ENCODE measurements around the gene GCLC.

DNA sequence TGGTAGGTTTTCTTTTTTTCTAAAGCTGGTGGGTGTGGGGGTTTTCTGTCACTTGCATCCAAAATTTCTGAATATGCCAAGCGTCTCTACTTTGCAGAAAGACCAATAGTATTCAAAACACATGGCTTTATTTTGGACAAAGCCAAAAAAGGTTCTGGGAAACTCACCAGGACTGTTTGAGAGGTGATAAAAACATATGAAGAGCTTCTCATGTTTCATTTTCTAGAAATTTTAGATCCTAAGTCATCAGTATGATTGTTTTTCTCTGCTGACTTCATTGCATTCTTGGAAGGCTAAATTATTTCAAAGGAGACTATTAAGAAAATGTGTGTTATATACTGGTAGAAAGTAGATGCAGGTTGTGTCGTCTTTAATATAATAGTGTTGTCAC is 51.3 kb downstream of the GCLC start:
- TF ChIP-seq, protein P1, sequence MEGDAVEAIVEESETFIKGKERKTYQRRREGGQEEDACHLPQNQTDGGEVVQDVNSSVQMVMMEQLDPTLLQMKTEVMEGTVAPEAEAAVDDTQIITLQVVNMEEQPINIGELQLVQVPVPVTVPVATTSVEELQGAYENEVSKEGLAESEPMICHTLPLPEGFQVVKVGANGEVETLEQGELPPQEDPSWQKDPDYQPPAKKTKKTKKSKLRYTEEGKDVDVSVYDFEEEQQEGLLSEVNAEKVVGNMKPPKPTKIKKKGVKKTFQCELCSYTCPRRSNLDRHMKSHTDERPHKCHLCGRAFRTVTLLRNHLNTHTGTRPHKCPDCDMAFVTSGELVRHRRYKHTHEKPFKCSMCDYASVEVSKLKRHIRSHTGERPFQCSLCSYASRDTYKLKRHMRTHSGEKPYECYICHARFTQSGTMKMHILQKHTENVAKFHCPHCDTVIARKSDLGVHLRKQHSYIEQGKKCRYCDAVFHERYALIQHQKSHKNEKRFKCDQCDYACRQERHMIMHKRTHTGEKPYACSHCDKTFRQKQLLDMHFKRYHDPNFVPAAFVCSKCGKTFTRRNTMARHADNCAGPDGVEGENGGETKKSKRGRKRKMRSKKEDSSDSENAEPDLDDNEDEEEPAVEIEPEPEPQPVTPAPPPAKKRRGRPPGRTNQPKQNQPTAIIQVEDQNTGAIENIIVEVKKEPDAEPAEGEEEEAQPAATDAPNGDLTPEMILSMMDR (IDR thresholded peaks at IDR 0.05 in 8 of 11, conservative IDR thresholded peaks at IDR 0.05 in 3 of 11): no peak
- no peak for TF ChIP-seq POLR2AphosphoS5 (IDR thresholded peaks at IDR 0.05)

Measured in spleen (tissue), 7 donors.